Ishikawa (cell line): ENCODE results near the gene SRGAP1.

ENCODE experiments used
- CEBPB ChIP-seq: IDR thresholded peaks from 2 replicates; pipeline ENCODE4 v1.6.1; 2012
- CREB1 ChIP-seq: IDR thresholded peaks from 2 replicates; pipeline ENCODE4 v1.6.1; 2012; ENCODE audit warnings: low read depth
- EGR1 ChIP-seq: IDR thresholded peaks from 2 replicates; pipeline ENCODE4 v1.6.1; 2012
- EP300 ChIP-seq: IDR thresholded peaks from 2 replicates; pipeline ENCODE4 v1.6.1; 2012; ENCODE audit warnings: borderline replicate concordance
- FOXM1 ChIP-seq: IDR thresholded peaks from 2 replicates; pipeline ENCODE4 v1.6.1; 2012; ENCODE audit warnings: low read depth, borderline replicate concordance
- MAX ChIP-seq: IDR thresholded peaks from 2 replicates; pipeline ENCODE4 v1.6.1; 2012
- NFIC ChIP-seq: IDR thresholded peaks from 2 replicates; pipeline ENCODE4 v1.6.1; 2012
- RAD21 ChIP-seq: IDR thresholded peaks from 2 replicates; pipeline ENCODE4 v1.6.1; 2012; ENCODE audit warnings: low read depth
- REST ChIP-seq: IDR thresholded peaks from 2 replicates; pipeline ENCODE4 v1.6.1; 2012; ENCODE audit warnings: low read depth, mild to moderate bottlenecking
- TAF1 ChIP-seq: IDR thresholded peaks from 2 replicates; pipeline ENCODE4 v1.6.1; 2012; ENCODE audit warnings: low read depth, mild to moderate bottlenecking
- TCF12 ChIP-seq: IDR thresholded peaks from 2 replicates; pipeline ENCODE4 v1.6.1; 2012; ENCODE audit warnings: low read depth
- TEAD4 ChIP-seq: IDR thresholded peaks from 2 replicates; pipeline ENCODE4 v1.6.1; 2012
- USF1 ChIP-seq: IDR thresholded peaks from 2 replicates; pipeline ENCODE4 v1.6.1; 2012
- YY1 ChIP-seq: IDR thresholded peaks from 2 replicates; pipeline ENCODE4 v1.6.1; 2012; ENCODE audit warnings: low read depth

- TF ChIP-seq CREB1: no peak
- no peak for TF ChIP-seq TAF1
- no peak for TF ChIP-seq EP300
- no peak for TF ChIP-seq REST
- TF ChIP-seq MAX: no peak
- TF ChIP-seq RAD21: no peak
- no peak for TF ChIP-seq YY1
- no peak for TF ChIP-seq TCF12
- TF ChIP-seq TEAD4: no peak
- no peak for TF ChIP-seq CEBPB
- no peak for TF ChIP-seq USF1
- no peak for TF ChIP-seq FOXM1
- TF ChIP-seq EGR1: no peak
- no peak for TF ChIP-seq NFIC
Measured at GRCh38 chr12:63924781-63925180, 80.3 kb downstream of the SRGAP1 start.
